HG02938 (cell line): ENCODE data around the gene DYRK1A.
"Not testable (repeated sequence)": the region's sequence is repeated elsewhere in the genome, so short reads cannot be mapped to it uniquely, and the experiment has no call there.

Experiments used
- ATAC-seq: cut with Tn5 transposase; IDR thresholded peaks from one replicate; pipeline ENCODE4 v1.9.1; 2021; ENCODE audit warnings: mild to moderate bottlenecking, moderate library complexity; ENCODE audit not compliant: unreplicated experiment

The DYRK1A gene

DNA sequence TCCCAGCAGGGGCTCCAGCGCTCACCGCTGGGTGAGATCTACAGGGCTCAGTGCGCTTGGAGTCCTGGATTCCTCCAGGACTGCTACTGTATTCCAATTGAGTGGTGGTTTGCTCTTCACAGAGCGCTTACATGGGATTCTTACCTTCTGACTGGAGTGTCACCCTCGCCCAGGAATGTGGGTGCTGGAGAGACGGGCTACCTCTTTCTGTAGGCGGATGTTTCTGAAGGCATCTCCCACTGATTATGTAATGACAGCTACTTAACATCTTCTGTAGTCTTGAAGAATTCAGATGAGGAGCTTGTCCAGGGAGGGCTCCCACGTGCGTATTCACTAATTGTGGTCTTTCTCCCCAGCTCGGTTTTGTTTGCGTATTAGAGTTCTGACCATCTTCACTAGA is 154.2 kb downstream of the DYRK1A start:
- no peak for ATAC-seq

DNA sequence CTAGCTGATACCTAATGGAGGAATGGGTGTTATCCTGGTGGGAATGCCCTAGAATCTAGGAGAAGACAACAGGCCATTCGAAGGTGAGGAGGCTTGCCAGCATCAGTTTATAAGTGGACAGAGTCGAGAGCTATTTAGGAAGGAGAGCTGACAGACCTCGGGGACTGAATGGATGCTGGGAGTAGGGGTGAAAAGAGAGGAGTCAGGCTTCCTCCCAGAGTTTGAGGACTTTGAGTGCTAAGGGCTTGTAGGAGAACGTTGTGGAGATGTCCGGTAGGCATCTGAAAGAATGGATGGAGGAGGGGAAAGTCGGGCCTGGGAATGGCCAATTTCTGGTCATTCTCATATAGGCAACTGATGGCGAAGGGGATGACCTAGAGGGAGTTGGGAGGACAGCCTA is 155.1 kb downstream of the DYRK1A start:
- no peak for ATAC-seq

DNA sequence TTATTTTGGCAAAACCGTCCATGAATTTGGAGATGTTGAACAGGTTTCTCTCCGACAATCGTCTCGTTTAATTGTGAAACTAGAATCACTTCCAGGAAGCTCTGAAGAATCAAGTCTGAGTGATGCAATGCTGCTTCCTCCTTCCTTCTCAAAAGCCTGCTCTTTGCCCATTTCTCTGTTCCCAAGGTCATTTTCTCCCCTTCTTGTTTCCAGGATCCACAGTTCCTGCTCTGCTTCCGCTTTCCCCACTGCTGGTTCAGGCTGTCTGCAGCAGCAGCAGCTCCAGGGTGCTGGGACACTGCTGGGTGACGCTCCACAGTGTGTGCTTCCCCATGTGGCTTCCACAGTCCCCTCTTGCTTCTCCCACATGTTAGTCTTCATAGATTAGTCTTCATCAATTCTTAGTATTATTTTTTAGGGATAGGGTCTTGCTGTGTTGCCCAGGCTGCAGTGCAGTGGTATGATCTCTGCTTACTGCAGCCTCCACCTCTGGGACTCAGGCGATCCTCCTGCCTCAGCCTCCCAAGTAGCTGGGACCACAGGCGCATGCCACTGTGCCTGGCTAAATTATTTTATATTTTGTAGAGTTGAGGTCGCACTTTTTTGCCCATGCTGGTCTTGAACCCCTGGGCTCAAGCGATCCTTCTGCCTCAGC is 156.2 kb downstream of the DYRK1A start:
- ATAC-seq = no peak

DNA sequence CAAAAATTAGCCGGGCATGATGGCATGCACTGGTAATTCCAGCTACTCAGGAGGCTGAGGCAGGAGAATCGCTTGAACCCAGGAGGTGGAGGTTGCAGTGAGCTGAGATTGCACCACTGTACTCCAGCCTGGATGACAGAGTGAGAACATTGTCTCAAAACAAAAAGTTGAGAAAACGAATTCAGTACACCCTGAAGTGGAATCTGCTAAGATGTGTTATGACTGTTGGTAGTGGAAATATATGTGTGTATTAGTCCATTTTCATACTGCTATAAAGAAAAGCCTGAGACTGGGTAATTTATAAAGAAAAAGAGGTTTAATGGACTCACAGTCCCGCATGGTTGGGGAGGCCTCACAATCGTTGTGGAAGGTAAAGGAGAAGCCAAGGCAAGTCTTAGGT is 158.4 kb downstream of the DYRK1A start:
- ATAC-seq = not testable (repeated sequence)

DNA sequence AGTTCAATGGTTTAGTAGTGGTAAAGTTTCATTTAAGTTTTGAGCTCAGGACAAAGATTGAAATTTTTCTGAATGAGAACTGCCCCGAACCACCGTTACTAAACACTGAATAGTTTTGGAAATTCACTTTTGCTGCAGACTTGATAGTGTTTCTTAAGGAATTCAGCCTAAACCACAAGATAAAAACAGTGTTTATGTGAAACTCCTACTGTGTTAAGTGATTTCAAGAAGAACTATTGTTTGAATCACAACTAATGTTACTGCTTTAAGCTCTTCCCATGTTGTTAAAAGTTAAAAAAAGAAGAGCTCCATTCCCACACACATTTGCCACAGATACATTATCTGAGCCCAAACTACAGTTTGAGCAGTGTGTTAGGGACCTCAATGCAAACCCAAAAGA is 159.2 kb downstream of the DYRK1A start:
- ATAC-seq = no peak

DNA sequence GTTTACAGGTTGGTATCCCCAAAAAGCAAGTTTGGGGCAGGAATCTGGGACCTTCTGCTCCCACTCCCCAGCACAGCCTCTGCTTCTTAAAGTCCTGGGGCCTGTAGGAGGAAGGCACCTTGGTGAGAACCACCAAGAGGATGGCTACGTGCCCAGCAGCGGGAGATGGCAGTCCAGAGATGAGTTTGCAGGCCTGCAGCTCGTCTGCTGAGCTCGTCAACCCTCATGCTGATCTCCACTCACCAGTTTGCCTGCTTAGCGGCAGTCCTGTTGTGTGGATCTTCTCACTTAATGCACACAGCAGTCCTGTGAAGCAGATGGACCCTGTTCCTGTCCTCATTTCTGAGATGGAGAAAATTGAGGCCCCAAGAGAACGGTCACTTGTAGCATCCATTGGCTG is 160.5 kb downstream of the DYRK1A start:
- ATAC-seq = no peak

DNA sequence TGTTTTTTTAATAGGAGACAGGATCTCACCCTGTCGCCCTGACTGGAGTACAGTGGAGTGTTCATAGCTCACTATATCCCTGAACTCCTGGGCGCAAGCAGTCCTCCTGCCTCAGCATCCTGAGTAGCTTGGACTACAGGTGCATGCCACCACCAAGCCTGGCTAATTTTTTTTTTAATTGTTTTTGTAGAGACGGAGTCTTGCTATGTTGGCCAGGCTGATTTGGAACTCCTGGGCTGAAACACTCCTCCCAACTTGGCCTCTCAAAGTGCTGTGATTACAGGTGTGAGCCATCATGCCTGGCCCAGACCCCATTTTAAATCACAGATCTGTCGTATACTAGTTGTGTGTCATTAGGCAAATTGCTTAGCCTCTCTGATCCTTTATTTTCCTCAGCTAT is 161.1 kb downstream of the DYRK1A start:
- ATAC-seq = no peak

DNA sequence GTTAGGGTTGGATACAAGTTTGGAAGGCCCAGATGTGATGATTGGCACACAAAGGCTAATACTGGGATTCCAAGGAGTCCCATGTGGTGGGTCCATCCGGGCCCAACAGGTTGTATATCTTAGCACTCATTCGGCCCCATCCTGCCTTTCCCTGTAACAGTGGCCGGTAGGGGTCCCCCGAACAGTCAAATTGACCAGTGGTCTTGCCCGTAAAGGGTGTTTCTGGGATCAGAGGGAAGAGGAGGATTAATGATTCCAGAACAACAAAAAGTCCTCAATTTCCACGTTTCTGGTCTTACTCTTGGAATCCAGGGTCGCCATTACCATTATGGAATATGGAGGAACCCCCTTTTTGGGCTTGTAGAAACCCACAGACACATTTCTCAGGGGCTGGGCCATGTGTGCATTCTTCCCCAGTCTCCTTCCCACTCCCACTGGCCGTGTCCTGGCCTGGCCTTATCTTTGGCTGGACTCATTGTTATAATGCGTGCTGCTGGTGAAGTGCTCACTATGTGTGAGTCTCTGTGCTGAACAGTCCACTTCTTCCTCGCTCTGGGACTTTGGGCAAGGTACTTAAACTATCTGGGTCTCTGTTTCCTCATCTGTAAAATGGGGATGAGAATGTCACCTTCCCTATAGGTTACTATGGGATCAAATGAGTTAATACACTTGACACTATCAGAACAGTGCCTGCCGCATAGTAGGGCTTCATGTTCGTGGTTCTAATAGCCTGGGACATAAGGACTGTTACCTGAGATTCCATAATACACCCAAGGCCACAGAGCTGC is 161.8 kb downstream of the DYRK1A start:
- ATAC-seq = no peak

DNA sequence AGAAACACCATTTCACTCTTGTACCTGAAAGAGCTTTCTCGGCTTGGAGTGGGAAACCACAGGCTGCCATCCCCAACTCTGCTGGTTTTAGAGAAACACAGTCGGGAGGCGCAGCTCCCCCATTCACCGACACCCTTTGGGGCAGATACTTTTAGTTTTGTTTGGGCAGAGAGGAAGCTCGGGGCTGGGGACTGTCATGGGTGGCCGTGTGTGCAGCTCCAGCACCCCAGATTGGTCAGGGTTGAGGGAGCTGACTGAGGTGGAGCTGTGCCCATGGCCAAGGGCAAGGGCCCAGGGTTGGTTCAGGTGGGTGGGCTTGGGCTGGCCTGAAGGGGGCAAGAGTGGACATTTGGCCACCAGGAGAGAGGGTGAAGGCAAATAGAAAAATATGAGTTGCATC is 163.1 kb downstream of the DYRK1A start:
- ATAC-seq = no peak

DNA sequence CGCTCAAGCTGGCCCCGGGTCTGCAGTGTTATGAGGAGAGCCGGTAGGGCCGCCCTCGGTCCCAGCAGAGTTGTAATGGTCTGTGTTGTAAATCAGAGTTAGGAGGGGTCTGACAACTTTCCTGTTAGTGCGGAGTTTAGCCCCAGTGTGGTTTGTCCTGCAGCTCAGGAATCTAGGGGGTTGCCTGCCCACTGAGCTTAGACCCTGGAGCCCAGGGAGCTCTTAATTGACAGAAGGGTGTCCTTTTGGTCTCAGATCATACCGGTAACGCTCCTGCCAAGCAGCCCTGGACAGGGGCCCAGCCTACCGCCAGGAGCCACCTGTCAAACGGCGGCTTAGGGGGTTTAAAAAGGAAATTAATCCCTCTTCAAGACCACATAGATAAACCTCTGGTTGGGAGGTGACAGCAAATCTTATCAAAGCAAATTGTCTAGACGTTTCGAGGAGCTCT is 164.4 kb downstream of the DYRK1A start:
- no peak for ATAC-seq

DNA sequence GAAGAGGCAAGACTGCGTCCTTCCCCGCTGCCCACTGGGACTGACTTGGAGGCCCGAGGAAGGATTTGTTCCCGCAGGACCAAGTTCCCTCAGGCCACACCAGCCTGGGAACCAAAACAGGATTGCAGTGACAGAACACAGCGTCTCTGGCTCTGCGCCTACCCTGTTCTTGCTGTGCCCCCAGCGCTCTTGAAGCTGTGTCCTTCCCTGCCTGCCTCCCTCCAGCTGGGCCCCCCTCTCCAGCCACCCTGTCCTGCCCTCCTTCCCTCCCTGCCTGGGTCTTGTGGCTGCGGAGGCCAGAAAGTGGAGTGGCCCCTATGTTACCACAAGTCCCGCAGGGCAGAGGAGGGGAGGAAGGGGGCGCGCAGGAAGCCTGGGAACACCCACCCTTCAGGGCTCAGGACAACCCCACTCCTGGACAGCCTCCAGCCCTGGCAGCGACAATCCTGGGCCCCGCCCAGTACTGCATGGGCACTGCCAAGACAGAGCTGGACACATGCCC is 164.9 kb downstream of the DYRK1A start:
- no peak for ATAC-seq

DNA sequence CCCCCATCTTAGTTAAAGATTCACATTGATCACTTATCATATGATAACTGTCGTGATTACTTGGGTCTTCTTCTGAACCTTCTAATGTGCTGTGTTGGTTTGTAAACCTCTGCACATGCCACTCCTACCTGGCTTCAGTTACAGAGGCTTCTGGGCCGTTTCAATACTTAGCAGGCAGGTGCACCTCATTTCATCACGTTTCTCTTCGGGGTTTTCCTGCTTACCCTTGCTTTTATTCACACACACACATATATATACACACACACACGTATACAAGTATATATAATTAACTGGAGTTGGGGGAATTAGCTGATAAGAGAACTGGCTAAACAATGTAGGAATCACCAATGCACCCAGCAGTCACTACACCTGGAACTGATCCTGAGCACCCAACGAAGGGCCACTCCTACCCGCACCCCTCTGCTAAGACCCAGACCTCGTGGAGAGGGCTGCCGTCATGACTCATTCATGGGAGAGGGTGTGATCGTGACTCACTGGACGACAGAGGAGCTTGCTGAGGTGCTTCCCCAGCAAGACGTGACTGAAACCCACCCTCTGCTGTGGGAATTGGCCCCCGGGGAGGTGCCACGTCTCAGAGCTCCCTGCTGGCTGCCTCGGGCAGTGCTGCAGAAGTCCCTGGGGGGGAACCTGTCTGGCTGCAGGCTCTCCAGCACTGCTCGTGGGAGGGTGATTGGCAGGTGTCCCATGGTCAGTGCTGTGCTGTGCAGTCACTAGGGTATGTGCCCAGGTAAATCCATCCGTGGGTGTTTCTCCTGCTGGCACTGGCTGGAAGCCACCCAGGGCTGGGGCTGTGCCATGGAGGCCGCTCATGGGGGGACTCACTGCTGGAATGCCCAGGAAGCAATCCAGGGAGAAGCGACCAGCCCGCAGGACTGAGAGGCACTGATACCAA is 166.6 kb downstream of the DYRK1A start:
- ATAC-seq = no peak

DNA sequence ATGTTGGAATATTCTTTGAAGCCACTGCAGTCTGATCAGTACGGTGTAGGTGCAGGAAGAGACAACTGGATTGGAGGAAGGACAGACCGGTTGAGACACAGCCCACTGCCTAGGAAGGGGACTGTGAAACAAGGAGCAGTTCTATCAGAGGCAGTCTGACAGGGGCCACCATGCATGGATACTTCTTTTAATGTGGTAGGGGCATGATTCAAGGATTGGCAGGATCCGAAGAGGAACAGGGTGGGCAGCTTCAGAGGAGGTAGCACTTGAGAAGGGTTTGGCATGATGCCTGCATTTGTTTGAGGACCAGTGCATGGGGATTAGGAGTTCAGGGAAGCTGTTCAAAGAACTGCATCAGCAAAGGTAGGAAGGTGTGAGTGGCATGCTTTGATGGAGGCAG is 167.9 kb downstream of the DYRK1A start:
- no peak for ATAC-seq

DNA sequence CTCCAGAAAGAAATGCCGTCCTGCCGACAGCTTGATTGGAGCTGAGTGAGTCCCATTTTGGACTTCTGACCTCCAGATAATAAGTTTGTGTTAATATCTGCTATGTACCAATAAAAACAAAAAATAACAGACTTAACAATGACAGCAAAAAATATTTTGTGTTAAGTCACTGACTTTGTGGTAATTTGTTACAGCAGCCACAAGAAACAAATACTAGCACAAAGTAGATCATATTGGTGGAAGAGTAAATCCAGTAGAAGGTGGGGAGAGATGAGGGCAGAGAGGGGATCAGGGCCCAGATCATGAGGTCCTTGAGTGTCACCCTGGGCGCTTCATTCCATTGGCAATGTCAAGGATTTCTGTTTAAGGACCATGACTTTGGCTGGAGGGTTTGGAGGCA is 168.6 kb downstream of the DYRK1A start:
- ATAC-seq = no peak

DNA sequence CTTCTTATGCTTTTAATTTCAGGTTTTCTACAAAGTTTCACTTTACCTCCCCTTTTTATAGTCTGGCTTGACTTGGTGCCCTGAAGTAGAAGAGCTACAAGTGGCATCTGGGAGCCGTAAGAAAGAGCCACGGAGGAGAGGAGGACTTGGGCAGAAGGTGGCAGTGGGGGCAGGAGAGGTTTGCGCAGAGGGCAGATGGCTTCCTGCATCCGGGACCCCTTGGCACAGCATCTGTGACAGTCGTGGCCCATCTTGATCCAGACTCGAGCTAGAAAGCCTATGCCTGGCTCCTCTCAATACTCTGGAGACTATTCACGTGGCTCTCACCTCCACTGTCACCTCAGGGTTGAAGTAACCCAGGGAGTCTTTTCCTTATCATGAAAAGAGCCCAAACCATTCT is 169.1 kb downstream of the DYRK1A start:
- no peak for ATAC-seq

DNA sequence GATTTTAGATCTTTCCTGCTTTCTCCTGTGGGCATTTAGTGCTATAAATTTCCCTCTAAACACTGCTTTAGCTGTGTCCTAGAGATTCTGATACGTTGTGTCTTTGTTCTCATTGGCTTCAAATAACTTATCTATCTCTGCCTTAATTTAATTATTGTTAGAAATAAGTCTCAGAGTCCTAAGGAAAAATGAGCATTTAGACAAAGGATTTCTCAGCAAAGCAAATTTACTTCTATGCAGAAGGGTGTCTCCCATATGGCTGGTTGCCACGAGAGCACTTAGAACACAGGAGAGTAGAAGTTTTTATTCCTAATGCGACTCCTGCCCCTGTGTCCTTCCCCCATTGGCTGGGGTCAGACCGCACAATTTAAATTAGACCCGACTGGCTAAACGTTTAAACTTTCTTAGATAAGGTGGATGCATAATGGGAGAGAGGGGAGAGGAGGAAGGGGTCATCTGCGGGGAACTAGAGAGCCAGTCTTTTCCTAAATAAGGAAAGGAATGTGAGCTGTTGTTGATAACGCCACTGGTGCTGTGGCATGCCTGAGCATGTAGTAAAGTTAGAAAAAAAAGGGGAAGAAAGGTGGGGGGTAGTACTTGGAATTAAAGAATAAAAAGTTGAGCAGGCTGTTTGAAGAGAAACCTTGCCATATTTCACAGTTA is 170.2 kb downstream of the DYRK1A start:
- no peak for ATAC-seq

DNA sequence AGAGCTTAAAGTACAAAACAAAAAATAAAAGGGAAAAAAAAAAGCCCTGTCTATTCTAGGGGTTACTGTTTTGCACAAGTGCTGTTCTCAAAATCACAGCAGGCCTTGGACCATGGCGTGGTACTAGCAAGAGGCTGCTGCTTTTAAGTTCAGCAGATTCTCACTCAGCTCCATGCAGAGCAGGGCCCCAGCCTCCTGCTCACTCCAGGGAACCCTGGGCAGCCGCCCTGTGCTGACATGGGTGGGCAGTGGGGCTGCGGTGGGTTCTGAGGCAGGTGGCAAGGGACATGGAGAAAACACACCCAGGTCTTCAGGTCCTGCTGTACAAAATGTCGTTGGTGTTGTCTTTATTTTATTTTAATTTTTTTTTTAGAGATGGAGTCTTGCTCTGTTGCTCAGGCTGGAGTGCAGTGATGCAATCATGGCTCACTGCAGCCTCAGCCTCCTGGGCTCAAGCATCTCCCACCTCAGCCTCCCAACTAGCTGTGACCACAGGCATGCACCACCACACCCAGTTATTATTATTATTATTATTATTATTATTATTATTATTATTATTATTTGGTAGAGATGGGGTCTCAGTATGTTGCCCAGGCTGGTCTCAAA is 170.9 kb downstream of the DYRK1A start:
- ATAC-seq = no peak

DNA sequence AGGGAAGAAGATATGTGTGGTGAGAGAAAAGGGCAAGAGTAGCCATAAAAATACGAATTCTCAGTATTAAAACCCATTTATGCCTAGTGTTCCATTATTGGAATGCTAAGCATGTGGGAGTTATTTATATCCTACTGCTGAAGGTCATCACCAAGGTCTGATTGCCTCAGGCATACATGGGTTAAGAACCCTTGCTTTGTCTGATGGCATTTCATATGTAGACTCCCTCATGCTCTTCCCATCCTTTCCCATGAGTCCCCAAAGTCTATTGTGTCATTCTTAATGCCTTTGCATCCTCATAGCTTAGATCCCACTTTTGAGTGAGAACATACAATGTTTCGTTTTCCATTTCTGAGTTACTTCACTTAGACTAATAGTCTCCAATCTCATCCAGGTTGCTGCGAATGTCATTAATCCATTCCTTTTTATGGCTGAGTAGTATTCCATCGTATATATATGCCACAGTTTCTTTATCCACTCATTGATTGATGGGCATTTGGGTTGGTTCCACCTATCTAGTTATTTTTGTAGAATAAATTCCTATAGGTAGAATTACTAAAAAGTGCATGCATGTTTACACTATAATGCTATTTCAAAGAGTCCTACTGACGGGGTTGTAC is 172.5 kb downstream of the DYRK1A start:
- no peak for ATAC-seq

DNA sequence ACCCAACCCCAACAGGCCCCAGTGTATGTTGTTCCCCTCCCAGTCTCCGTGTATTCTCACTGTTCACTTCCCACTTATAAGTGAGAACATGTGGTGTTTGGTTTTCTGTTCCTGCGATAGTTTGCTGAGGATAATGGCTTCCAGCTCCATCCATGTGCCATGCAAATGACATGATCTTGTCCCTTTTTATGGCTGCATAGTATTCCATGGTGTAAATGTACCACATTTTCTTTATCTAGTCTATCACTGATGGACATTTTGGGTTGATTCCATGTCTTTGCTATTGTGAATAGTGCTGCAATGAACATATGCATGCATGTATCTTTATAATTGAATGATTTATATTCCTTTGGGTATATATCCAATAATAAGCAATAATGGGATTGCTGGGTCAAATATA is 174.6 kb downstream of the DYRK1A start:
- ATAC-seq = not testable (repeated sequence)

DNA sequence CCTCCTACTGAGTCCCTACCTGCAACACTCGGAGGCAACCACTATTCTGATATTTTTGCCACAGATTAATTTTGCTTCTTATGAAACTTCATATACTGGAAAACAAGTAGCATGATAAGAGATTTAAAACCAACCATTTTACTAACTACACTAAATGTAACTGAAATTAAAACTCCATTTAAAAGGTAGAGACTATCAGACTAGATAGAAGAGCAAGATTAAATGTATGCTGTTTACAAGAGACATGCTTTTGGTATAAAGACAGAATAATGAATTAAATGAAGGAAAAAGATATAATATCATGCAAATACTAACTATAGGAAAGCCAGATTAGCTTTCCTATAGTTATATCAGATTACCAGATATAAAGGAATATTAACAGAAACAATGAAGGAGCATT is 175.9 kb downstream of the DYRK1A start:
- ATAC-seq = no peak
